Dendritic cell treated with granulocyte-macrophage colony-stimulating factor and Interleukin-4, amounts not matched to agents 40 ng/mL and 50 ng/mL, for 4 days (primary cell): ENCODE data around the gene GBP2.
A peak's percentile ranks its signal among the peaks of the same experiment; 100 is the strongest.
"Not testable (repeated sequence)": the region's sequence is repeated elsewhere in the genome, so short reads cannot be mapped to it uniquely, and the experiment has no call there.

Experiments
- H3K27ac Mint-ChIP-seq: one replicate; pipeline ENCODE4 v1.8.0; 2022; ENCODE audit warnings: mild to moderate bottlenecking, mixed read lengths
- H3K27me3 Mint-ChIP-seq: one replicate; pipeline ENCODE4 v1.8.0; 2022; ENCODE audit warnings: mild to moderate bottlenecking, mixed read lengths
- H3K36me3 Mint-ChIP-seq: one replicate; pipeline ENCODE4 v1.8.0; 2022; ENCODE audit warnings: low read depth, mixed read lengths
- H3K4me1 Mint-ChIP-seq: one replicate; pipeline ENCODE4 v1.8.0; 2022; ENCODE audit warnings: low read depth, mixed read lengths
- H3K4me3 Mint-ChIP-seq: one replicate; pipeline ENCODE4 v1.8.0; 2022; ENCODE audit warnings: mild to moderate bottlenecking, moderate library complexity, mixed read lengths
- H3K9me3 Mint-ChIP-seq: one replicate; pipeline ENCODE4 v1.8.0; 2022; ENCODE audit warnings: mixed read lengths
- intact Hi-C: fragments of 100-400 bp; cut with micrococcal nuclease; formaldehyde crosslinking; loops from one replicate; pipeline ENCODE4 v1.15.0; 2022

The GBP2 gene

DNA sequence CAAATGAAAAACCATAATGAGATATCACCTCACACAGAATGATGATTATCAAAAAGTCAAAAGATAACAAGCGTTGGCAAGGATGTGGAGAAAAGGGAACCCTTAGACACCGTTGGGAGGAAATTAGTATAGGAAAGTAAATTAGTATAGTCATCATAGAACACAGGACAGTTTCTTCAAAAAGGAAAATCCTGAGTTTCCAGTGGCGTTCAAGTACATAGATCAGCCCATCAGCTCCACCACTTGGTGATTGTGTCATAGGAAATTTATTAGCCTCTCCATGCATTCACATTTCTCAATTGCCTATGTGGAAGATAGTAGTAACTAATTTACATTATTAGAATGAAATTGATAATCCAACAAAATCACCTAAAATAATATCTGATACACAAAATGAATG, 20.8 kb upstream of the GBP2 start:
- Mint-ChIP-seq H3K27ac (no peak overlapping the region), H3K36me3 (no peaks in the 10 kb centered on the region), H3K9me3 (no peaks in the 10 kb centered on the region), H3K4me1 (peaks cover 6% of the 10 kb centered on the region), H3K4me3 (no peak overlapping the region), H3K27me3 (no peaks in the 10 kb centered on the region)
- intact Hi-C loops, result no loop called here

DNA sequence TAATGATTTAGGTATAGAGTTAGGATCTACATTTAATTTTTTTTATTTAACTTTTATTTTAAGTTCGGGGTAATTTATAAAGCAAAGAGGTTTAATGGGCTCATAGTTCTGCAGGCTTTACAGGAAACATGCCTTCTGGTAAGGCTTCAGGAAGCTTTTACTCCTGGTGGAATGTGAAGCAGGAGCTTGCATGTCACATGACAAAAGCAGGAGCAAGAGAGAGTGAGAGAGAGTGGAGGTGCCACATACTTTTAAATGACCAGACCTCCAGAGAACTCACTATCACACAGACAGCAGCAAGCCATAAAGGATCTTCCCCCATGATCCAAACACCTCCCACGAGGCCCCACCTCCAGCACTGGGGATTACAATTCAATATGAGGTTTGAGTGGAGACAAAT, 17.6 kb upstream of the GBP2 start:
- Mint-ChIP-seq H3K4me3 (no peak overlapping the region), H3K36me3 (no peaks in the 10 kb centered on the region), H3K27ac (no peak overlapping the region), H3K4me1 (no peaks in the 10 kb centered on the region), H3K9me3 (peaks cover 2% of the 10 kb centered on the region), H3K27me3 (no peaks in the 10 kb centered on the region)
- intact Hi-C loops, result no loop called here

DNA sequence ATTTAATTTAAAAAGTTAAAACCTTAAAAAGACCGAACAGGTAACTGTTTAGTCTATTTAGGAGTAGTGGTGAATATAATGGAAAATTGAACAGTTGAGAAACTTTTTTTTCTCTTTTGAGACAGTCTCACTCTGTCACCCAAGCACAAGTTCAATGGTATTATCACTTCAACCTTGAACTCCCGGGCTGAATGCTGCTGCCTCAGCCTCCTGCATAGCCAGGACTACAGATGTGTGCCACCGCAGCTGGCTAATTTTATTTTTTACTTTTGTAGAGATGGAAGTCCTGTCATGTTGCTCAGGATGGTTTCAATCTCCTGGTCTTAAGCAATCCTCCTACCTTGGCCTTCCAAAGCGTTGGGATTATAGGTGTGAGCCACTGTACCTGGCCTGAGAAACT, 16.2 kb upstream of the GBP2 start:
- Mint-ChIP-seq H3K4me3 (no peak overlapping the region), H3K27me3 (no peaks in the 10 kb centered on the region), H3K27ac (no peak overlapping the region), H3K36me3 (no peaks in the 10 kb centered on the region), H3K9me3 (peaks cover 9% of the 10 kb centered on the region), H3K4me1 (no peaks in the 10 kb centered on the region)
- intact Hi-C loops, result no loop called here

DNA sequence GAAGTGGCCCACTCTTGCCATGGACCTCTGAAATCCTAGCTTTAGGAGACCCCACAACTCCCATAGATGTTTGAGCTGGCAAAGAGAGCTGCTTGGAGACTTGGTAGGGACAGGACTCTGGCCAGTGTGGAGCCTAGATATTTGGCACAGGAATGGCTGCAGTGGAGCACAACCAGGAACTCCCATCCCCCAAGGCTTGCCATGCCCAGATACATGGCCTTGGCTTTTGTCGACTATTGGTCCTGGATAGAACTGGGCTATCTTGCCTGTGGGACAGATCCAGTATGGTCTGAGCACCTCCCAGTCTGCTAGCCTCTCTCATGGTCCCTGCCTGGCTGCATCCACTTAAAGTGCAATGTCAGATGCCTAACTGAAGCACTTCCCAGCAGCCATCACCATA, 7.8 kb upstream of the GBP2 start:
- H3K27ac Mint-ChIP-seq, result no peak overlapping the region
- intact Hi-C loops, result no loop called here
- H3K4me1 Mint-ChIP-seq, result peaks cover 22% of the 10 kb centered on the region
- no peaks in the 10 kb centered on the region for H3K27me3 Mint-ChIP-seq
- peaks cover 9% of the 10 kb centered on the region for H3K9me3 Mint-ChIP-seq
- H3K4me3 Mint-ChIP-seq, result no peak overlapping the region
- H3K36me3 Mint-ChIP-seq, result no peaks in the 10 kb centered on the region

DNA sequence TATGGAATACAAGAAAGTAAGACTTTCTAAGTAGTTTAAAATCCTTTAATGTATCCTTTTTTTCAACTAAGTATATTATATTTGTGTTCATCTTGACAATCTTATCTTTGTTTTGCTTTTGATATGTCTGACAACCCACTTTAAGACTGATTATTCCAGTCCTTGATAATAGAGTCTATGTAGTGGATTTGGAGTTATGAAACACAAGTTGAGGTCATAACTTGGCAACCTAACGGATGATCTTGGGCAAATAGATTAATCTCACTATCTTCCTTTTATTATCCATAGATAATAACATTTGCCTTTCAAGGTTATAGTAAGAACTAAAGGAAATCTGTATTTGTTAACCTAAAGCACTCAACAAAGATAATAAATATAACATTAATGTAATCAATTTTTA, 4.8 kb upstream of the GBP2 start:
- peaks cover 4% of the 10 kb centered on the region for H3K36me3 Mint-ChIP-seq
- H3K9me3 Mint-ChIP-seq, result no peaks in the 10 kb centered on the region
- intact Hi-C loops, result no loop called here
- peaks cover 39% of the 10 kb centered on the region for H3K4me1 Mint-ChIP-seq
- H3K4me3 Mint-ChIP-seq, result no peak overlapping the region
- H3K27ac Mint-ChIP-seq, result no peak overlapping the region
- no peaks in the 10 kb centered on the region for H3K27me3 Mint-ChIP-seq

DNA sequence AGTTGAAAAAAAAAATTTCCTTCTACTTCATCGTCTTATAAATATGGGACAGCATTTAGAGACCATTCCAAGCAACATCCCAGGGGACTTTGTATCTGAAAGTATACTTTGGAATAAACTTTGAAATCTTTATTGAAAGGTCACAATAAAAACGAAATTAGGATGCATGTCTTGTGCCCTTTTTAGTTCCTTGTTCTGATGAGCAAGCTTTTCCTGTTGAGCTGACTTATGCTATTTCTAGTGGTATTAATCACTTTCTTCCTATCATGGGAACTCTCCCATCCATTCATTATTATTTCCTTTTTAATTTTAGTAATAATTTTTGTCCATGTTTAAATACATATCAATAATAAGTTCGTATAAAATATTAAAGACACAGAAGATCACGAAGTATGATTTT, 4.0 kb upstream of the GBP2 start:
- Mint-ChIP-seq H3K9me3 (no peaks in the 10 kb centered on the region), H3K4me3 (no peak overlapping the region), H3K27me3 (no peaks in the 10 kb centered on the region), H3K27ac (peak overlapping the region; percentile 80), H3K36me3 (peaks cover 6% of the 10 kb centered on the region), H3K4me1 (peaks cover 46% of the 10 kb centered on the region)
- intact Hi-C loops, result no loop called here

DNA sequence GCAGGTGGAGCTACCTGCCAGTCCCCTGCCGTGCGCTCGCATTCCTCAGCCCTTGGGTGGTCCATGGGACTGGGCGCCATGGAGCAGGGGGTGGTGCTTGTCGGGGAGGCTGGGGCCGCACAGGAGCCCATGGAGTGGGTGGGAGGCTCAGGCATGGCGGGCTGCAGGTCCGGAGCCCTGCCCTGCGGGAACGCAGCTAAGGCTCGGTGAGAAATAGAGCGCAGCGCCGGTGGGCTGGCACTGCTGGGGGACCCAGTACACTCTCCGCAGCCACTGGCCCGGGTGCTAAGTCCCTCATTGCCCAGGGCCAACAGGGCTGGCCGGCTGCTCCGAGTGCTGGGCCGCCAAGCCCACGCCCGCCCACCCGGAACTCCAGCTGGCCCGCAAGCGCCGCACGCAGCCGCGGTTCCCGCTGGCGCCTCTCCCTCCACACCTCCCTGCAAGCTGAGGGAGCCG, 2.1 kb upstream of the GBP2 start:
- H3K4me3 Mint-ChIP-seq, intact Hi-C loops, H3K36me3 Mint-ChIP-seq, H3K27me3 Mint-ChIP-seq, H3K9me3 Mint-ChIP-seq: not testable (repeated sequence)
- peaks cover 58% of the 10 kb centered on the region for H3K4me1 Mint-ChIP-seq
- H3K27ac Mint-ChIP-seq, result peak overlapping the region; percentile 80

DNA sequence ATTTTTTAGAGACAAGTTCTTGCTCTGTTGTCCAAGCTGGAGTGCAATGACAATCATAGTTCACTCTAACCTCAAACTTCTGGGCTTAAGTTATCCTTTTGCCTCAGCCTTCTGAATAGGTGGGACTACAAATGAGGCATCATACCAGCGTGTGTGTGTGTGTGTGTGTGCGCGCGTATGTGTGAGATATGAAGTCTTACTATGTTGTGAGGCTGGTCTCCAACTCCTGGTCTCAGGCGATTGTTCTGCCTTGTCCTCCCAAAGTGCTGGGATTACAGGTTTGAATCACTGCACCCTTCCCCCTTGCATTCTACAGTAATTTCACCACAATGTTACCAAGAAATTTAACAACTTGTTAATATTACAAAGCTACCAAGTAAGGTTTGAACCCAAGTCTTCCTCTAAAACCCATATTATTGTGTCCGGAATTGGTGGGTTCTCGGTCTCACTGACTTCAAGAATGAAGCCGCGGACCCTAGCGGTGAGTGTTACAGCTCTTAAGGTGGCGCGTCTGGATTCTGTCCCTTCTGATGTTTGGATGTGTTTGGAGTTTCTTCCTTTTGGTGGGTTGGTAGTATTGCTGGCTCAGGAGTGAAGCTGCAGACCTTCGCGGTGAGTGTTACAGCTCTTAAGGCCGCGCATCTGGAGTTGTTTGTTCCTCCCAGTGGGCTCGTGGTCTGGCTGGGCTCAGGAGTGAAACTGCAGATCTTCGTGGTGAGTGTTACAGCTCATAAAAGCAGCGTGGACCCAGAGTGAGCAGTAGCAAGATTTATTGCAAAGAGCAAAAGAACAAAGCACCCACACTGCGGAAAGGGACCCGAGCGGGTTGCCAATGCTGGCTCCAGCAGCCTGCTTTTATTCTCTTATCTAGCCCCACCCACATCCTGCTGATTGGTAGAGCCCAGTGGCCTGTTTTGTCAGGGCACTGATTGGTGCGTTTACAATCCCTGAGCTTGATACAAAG, 970 bp upstream of the GBP2 start:
- H3K36me3 Mint-ChIP-seq, H3K9me3 Mint-ChIP-seq, H3K27me3 Mint-ChIP-seq, intact Hi-C loops: not testable (repeated sequence)
- peaks cover 64% of the 10 kb centered on the region for H3K4me1 Mint-ChIP-seq
- H3K4me3 Mint-ChIP-seq, result peak overlapping the region; percentile 68
- H3K27ac Mint-ChIP-seq, result peak overlapping the region; percentile 77

DNA sequence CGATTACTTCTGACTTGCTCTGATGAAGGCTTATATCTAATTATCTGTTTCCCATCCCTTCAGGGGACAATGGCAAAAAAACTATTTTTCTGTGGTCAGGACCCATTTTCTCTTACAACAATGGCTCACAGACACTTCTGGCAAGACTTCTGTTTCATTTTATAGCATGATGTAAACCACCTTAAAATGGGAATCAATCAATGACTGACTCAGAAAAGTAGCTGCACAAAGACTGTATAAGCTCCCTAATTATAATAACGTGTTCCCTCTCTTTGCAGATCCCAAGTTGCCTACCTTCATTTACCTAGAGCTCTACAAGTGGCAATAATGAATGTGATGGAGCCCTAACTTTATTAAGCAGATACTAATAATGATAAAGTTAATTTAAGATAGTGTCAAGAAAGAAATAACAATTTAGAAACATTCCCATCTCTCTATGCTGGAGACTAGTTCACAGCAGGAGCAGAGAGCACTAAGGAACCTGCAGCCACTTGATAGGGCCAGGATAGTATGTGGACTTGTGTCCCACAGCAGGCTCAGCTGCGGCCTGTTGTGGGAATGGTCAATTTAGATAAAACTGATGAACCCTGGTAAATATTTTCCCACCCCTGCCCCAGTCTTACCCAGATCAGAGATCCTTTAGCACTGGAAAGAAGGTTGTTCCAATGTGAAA, 538 bp downstream of the GBP2 start:
- Mint-ChIP-seq H3K4me3 (peak overlapping the region; percentile 87), H3K4me1 (peaks cover 61% of the 10 kb centered on the region), H3K36me3 (peaks cover 13% of the 10 kb centered on the region), H3K27ac (peak overlapping the region; percentile 96), H3K27me3 (no peaks in the 10 kb centered on the region), H3K9me3 (no peaks in the 10 kb centered on the region)
- intact Hi-C loops, result no loop called here

DNA sequence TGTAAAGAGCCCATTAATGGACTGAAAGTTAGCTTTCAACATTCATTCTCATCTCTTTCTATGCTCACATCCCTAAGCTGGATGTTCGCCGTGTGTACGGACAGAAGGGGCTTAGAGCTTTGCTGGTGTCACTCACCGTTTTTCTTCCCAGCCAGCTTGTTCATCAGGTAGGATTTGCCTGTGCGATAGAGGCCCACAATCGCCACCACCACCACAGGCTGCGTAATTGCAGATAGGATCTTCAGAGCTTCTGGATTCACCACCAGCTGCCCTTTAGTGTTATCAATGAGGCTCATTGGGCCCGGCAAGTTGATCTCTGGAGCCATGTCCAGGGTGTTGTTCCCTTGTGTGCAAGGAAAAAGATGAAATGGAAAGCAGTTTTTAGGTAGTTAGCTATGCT, 4.3 kb downstream of the GBP2 start:
- intact Hi-C loops, result no loop called here
- no peak overlapping the region for H3K4me3 Mint-ChIP-seq
- peaks cover 36% of the 10 kb centered on the region for H3K4me1 Mint-ChIP-seq
- H3K27me3 Mint-ChIP-seq, result no peaks in the 10 kb centered on the region
- no peak overlapping the region for H3K27ac Mint-ChIP-seq
- H3K9me3 Mint-ChIP-seq, result no peaks in the 10 kb centered on the region
- H3K36me3 Mint-ChIP-seq, result peaks cover 13% of the 10 kb centered on the region

DNA sequence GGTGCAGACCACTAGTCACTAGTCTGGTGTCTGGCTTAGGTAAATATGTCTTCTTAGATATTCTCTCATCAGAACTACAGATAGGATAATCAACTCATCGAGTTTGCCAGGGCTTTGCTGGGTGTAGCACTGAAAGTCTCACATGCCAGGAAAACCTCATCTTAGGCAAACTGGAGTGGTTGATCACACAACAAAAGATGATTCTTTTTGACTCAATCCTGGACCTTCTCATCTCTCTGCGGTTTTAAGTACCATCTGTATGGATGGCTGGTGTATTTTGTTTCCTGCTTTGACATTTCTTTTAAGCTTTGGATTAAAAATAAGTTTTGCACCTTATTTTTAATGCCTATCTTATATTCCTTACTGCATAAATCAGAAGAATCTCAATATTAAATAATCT, 11.3 kb downstream of the GBP2 start:
- H3K4me3 Mint-ChIP-seq, result no peak overlapping the region
- H3K27ac Mint-ChIP-seq, result no peak overlapping the region
- intact Hi-C loops, result no loop called here
- no peaks in the 10 kb centered on the region for H3K27me3 Mint-ChIP-seq
- peaks cover 52% of the 10 kb centered on the region for H3K36me3 Mint-ChIP-seq
- no peaks in the 10 kb centered on the region for H3K9me3 Mint-ChIP-seq
- no peaks in the 10 kb centered on the region for H3K4me1 Mint-ChIP-seq

DNA sequence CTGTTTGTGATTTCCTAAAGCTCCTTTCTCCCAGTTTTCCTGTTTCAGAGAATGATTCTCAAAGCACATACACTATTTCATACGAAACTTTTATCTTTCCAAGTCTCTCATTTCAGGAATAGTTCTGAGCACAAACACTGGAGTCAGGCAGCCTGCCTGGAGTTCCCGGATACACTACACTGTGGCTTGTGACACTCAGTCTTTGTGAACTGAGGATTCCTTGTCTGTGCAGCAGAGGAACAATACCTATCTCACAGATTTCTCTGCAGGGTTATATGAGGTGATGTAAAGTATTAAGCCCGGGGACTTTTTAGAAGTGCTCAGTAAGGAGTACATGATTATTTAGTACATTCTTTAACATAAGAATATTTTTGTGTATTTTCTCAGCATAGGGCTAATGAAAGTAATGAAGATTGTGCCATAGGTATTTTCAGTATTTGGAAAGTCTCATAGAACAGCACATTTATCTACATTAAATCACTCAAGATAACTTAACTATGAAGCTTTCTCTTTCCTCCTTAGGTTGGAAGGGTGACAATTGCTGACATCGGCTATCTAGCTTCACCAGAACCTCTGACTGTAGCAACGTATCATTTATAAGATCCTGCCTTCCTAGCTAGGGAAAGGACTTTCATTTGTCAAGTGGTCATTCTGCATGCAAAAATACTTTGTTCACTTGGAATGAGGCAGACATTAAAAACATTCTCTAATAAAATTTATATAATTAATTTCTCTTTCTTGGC, 12.9 kb downstream of the GBP2 start:
- no peaks in the 10 kb centered on the region for H3K9me3 Mint-ChIP-seq
- intact Hi-C loops, result no loop called here
- no peaks in the 10 kb centered on the region for H3K27me3 Mint-ChIP-seq
- H3K4me3 Mint-ChIP-seq, result no peak overlapping the region
- H3K36me3 Mint-ChIP-seq, result peaks cover 68% of the 10 kb centered on the region
- H3K4me1 Mint-ChIP-seq, result no peaks in the 10 kb centered on the region
- no peak overlapping the region for H3K27ac Mint-ChIP-seq

DNA sequence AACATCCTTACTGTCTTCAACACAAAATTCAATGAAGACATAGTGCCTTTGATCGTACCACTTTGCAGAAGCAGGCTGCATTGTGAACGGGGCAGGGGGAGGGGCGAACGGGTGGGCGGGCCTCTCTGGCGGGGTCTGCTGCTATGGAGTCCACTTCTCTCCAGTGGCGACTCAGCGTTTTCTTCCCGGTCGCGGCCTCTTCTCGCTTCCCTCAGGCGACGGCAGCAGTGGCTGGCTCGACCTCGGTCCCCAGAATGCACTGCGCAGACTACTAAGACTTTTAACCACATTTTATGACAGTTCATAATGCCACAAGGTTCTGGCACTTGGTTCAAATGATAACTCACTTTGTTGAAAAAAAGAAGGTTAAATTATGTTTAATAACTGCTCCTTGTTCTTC, 21.2 kb downstream of the GBP2 start:
- no peaks in the 10 kb centered on the region for H3K9me3 Mint-ChIP-seq
- H3K27me3 Mint-ChIP-seq, result peaks cover 2% of the 10 kb centered on the region
- H3K4me3 Mint-ChIP-seq, result no peak overlapping the region
- H3K4me1 Mint-ChIP-seq, result no peaks in the 10 kb centered on the region
- intact Hi-C loops, result no loop called here
- H3K36me3 Mint-ChIP-seq, result peaks cover 55% of the 10 kb centered on the region
- H3K27ac Mint-ChIP-seq, result no peak overlapping the region

DNA sequence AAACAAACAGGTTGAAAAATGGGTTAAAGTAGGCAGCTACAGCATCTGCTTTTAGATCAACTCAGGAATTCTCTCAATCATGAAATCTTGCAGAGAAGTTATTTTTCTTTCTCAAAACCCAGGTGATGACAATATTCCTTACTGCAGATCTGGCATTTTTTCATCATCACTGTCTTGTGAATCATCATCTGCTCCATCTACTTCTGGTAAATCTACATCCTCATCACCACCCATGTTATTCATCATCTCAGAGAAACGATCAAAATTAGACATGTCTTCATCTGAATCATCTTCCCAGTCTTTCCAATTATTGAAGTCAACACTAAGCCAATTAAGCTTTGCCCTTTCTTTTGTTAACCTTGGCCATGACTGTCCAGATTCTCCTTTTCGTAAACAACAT, 21.8 kb downstream of the GBP2 start:
- intact Hi-C loops, result no loop called here
- H3K9me3 Mint-ChIP-seq, result no peaks in the 10 kb centered on the region
- H3K27ac Mint-ChIP-seq, result no peak overlapping the region
- peaks cover 3% of the 10 kb centered on the region for H3K4me1 Mint-ChIP-seq
- peaks cover 50% of the 10 kb centered on the region for H3K36me3 Mint-ChIP-seq
- H3K4me3 Mint-ChIP-seq, result no peak overlapping the region
- H3K27me3 Mint-ChIP-seq, result peaks cover 2% of the 10 kb centered on the region
